ENCODE data around the gene CNR2.

CNR2 gene

GRCh38 chr1:23906731-23907130 lies 6.4 kb downstream of the CNR2 start:
- TF ChIP-seq ZSCAN18 (tag by site-specific recombination; IDR thresholded peaks at IDR 0.05), result no peak
- no peak for TF ChIP-seq ZNF10 (tag by site-specific recombination; IDR thresholded peaks at IDR 0.05)
- TF ChIP-seq ZNF548 (tag by site-specific recombination; IDR thresholded peaks at IDR 0.05), result no peak
- TF ChIP-seq TRIM28 (IDR thresholded peaks at IDR 0.05; ENCODE audit: borderline replicate concordance, low read length), result no peak
- TF ChIP-seq AEBP2 (tag by site-specific recombination; IDR thresholded peaks at IDR 0.05; ENCODE audit: borderline replicate concordance), result no peak
- TF ChIP-seq ZNF146 (tag by site-specific recombination; IDR thresholded peaks at IDR 0.05), result no peak
- no peak for TF ChIP-seq TCF7L2 (IDR thresholded peaks at IDR 0.05; ENCODE audit: borderline replicate concordance, low read depth, low read length)
- no peak for TF ChIP-seq MZF1 (tag by site-specific recombination; IDR thresholded peaks at IDR 0.05; ENCODE audit: borderline replicate concordance)
- TF ChIP-seq ZNF701 (tag by site-specific recombination; IDR thresholded peaks at IDR 0.05), result no peak
- TF ChIP-seq GLIS1 (tag by site-specific recombination; IDR thresholded peaks at IDR 0.05), result no peak
- TF ChIP-seq ZNF664 (tag by site-specific recombination; IDR thresholded peaks at IDR 0.05), result no peak
- TF ChIP-seq HIC1 (tag by site-specific recombination; IDR thresholded peaks at IDR 0.05), result no peak
- Histone ChIP-seq H3K4me3 (ENCODE audit: low read depth, low read length) (no peak overlapping the region), H3K36me3 (ENCODE audit: control insufficient read depth in 2 of 2, insufficient read depth in 1 of 2, low read length in 2 of 2) (no peaks in the 10 kb centered on the region), H3K4me1 (ENCODE audit: control insufficient read depth, insufficient read depth, low read length) (no peaks in the 10 kb centered on the region), H3K27ac (ENCODE audit: extremely low read depth, low read depth, low read length) (no peak overlapping the region), H3K9me3 (ENCODE audit: control insufficient read depth, insufficient read depth, low read depth, low read length) (no peaks in the 10 kb centered on the region)
- ChIA-PET POLR2A (interaction anchor here (0.7 to 1.5 kb wide), 2 partner anchors 9 to 112 kb away, joined by 3 read pairs; no protein-coding TSS in a partner anchor), CTCF (interaction anchor here (2.5 kb wide), 1 partner anchor 10 kb away, joined by 10 read pairs; no protein-coding TSS in a partner anchor)

GRCh38 chr1:23905461-23906025 lies 7.6 kb downstream of the CNR2 start:
- no peak overlapping the region for H3K27ac ChIP-seq (ENCODE audit: extremely low read depth, low read depth, low read length)
- no peak overlapping the region for H3K4me3 ChIP-seq (ENCODE audit: low read depth, low read length)
- H3K36me3 ChIP-seq (ENCODE audit: control insufficient read depth in 2 of 2, insufficient read depth in 1 of 2, low read length in 2 of 2), result no peaks in the 10 kb centered on the region
- ChIA-PET POLR2A (interaction anchor here (1.5 kb wide), 1 partner anchor 111 kb away, joined by 3 read pairs; no protein-coding TSS in a partner anchor), CTCF (interaction anchor here (0.9 to 2.5 kb wide), 2 partner anchors 11 to 297 kb away, joined by 3 to 10 read pairs; no protein-coding TSS in a partner anchor)
- no peaks in the 10 kb centered on the region for H3K9me3 ChIP-seq (ENCODE audit: control insufficient read depth, insufficient read depth, low read depth, low read length)
- H3K4me1 ChIP-seq (ENCODE audit: control insufficient read depth, insufficient read depth, low read length), result no peaks in the 10 kb centered on the region
- TF ChIP-seq INSM2 (tag by site-specific recombination; IDR thresholded peaks at IDR 0.05) (no peak), ZNF426 (tag by site-specific recombination; IDR thresholded peaks at IDR 0.05) (no peak), PRDM2 (tag by site-specific recombination; IDR thresholded peaks at IDR 0.05; ENCODE audit: borderline replicate concordance) (no peak), ZBTB1 (tag by site-specific recombination; IDR thresholded peaks at IDR 0.05) (no peak), ZNF792 (tag by site-specific recombination; IDR thresholded peaks at IDR 0.05) (no peak)

All from HEK293 (cell line).